Ascending aorta (tissue), 2 donors: ENCODE data around the gene FKBP1A. TPM values are rescaled to one million over a fixed set of nuclear protein-coding genes. Genes with fewer than 3 reads are reported as not detected.

Source experiments
- DNase-seq, 2 donors: peaks; one replicate each; pipeline ENCODE4 v3.0.0-alpha.2; 2019; ENCODE audit warnings: low spot score in 2 of 2
- H3K27ac ChIP-seq, 2 donors: fragments of 200-600 bp; sonication (generic); one replicate each; pipeline ENCODE4 v1.5.1; 2016 to 2017; ENCODE audit warnings: mild to moderate bottlenecking in 1 of 2
- H3K27me3 ChIP-seq: fragments of 200-600 bp; sonication (generic); one replicate; pipeline ENCODE4 v1.5.1; 2017
- H3K36me3 ChIP-seq, 2 donors: fragments of 200-600 bp; sonication (generic); one replicate each; pipeline ENCODE4 v1.5.1; 2016
- H3K4me1 ChIP-seq, 2 donors: fragments of 200-600 bp; sonication (generic); one replicate each; pipeline ENCODE4 v1.5.1; 2016 to 2017; ENCODE audit warnings: mild to moderate bottlenecking in 1 of 2
- H3K4me3 ChIP-seq, 2 donors: fragments of 200-600 bp; sonication (generic); one replicate each; pipeline ENCODE4 v1.5.1; 2016 to 2017; ENCODE audit warnings: mild to moderate bottlenecking in 1 of 2
- H3K9me3 ChIP-seq, 2 donors: fragments of 200-600 bp; sonication (generic); one replicate each; pipeline ENCODE4 v1.5.1; 2016
- intact Hi-C: fragments of 100-400 bp; cut with DNase I; formaldehyde crosslinking; loops from one replicate; pipeline ENCODE4 v1.15.1; 2023
- total RNA-seq: library from RNA; depleted of rRNA; stranded (reverse); fragments of >200 nt; gene quantifications from one replicate; pipeline ENCODE4 v1.1.0, GENCODE V29; 2016
- TF ChIP-seq, protein P1 (sequence below), 3 experiments: fragments of 200-600 bp in 2 of 3; fragments of 450-650 bp in 1 of 3; sonication (generic) in 2 of 3; IDR thresholded peaks; one replicate each; pipeline ENCODE4 v1.5.1; 2016 to 2019; ENCODE audit warnings: antibody characterized with exemption in 3 of 3, mild to moderate bottlenecking in 1 of 3, moderate library complexity in 1 of 3

FKBP1A gene
- total RNA-seq, 1 donor from 2014 or later = 202 TPM

DNA sequence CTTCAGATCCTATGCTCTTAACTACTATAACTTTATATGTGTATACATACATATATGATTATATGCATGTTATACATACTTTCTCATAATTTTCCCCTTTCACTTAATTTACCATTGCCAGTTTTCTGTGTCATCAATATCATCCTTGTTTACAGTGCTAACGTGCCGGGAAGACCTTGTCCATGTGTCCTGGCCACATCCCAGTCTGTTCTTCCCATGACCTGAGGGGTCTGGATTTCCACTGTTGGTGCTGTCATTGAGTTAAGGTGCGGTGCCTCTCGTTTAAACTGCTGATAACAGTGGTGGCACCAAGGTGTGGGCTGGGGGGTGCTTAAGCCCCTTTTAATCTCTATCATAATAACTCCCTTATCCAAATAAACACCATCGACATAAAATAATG, 55.4 kb downstream of the FKBP1A start:
- H3K36me3 ChIP-seq = peaks cover 4 to 11% of the 10 kb centered on the region in 2 donors
- peak overlapping the region in 1 of 2 donors; percentile 42 for H3K27ac ChIP-seq
- H3K4me3 ChIP-seq = peak overlapping the region in 1 of 2 donors; percentile 42
- DNase-seq = no peak
- H3K27me3 ChIP-seq = no peaks in the 10 kb centered on the region
- intact Hi-C loops = no loop called here
- no peaks in the 10 kb centered on the region for H3K9me3 ChIP-seq
- no peaks in the 10 kb centered on the region for H3K4me1 ChIP-seq
- TF ChIP-seq, protein P1, sequence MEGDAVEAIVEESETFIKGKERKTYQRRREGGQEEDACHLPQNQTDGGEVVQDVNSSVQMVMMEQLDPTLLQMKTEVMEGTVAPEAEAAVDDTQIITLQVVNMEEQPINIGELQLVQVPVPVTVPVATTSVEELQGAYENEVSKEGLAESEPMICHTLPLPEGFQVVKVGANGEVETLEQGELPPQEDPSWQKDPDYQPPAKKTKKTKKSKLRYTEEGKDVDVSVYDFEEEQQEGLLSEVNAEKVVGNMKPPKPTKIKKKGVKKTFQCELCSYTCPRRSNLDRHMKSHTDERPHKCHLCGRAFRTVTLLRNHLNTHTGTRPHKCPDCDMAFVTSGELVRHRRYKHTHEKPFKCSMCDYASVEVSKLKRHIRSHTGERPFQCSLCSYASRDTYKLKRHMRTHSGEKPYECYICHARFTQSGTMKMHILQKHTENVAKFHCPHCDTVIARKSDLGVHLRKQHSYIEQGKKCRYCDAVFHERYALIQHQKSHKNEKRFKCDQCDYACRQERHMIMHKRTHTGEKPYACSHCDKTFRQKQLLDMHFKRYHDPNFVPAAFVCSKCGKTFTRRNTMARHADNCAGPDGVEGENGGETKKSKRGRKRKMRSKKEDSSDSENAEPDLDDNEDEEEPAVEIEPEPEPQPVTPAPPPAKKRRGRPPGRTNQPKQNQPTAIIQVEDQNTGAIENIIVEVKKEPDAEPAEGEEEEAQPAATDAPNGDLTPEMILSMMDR (IDR thresholded peaks at IDR 0.05) = no peak

DNA sequence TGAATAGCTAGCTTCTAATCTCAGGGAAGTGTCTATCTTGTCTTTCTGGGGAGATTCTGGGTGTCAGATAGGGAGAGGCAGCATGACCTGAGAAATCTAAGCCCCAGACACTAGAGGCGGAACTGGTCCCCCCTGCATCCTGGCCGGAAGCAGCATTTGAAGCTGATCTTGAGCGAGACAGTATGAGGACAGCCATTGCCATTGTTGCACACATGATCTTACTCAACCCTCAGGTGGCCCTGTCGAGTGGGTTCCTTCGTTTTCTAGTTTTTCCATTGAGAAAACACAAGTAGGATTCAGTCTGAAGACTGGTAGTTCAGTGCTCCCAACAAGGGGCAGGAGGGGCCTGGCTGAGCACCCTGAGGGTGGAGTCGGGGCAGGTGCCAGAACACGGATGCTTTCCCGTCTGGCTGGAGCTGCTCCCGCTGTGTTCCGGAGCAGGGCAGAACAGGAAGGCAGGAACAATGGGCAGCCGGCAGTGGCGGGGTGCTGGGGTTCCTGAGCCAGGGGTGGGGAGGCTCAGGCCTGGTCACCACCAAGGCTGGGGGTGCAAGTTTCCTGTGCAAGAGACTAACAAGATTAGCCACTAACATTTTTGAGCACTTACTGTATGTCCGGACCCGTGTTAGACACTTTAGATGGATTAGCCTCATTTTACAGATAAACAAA, 56.0 kb downstream of the FKBP1A start:
- TF ChIP-seq, protein P1 (IDR thresholded peaks at IDR 0.05) = no peak
- no peaks in the 10 kb centered on the region for H3K4me1 ChIP-seq
- H3K9me3 ChIP-seq = no peaks in the 10 kb centered on the region
- H3K4me3 ChIP-seq = peak overlapping the region in 1 of 2 donors; percentile 42
- H3K27me3 ChIP-seq = no peaks in the 10 kb centered on the region
- peak in 1 of 2 donors; percentile 78 for DNase-seq
- intact Hi-C loops = no loop called here
- H3K36me3 ChIP-seq = peaks cover 4 to 11% of the 10 kb centered on the region in 2 donors
- peak overlapping the region; percentile 41 to 42 for H3K27ac ChIP-seq

DNA sequence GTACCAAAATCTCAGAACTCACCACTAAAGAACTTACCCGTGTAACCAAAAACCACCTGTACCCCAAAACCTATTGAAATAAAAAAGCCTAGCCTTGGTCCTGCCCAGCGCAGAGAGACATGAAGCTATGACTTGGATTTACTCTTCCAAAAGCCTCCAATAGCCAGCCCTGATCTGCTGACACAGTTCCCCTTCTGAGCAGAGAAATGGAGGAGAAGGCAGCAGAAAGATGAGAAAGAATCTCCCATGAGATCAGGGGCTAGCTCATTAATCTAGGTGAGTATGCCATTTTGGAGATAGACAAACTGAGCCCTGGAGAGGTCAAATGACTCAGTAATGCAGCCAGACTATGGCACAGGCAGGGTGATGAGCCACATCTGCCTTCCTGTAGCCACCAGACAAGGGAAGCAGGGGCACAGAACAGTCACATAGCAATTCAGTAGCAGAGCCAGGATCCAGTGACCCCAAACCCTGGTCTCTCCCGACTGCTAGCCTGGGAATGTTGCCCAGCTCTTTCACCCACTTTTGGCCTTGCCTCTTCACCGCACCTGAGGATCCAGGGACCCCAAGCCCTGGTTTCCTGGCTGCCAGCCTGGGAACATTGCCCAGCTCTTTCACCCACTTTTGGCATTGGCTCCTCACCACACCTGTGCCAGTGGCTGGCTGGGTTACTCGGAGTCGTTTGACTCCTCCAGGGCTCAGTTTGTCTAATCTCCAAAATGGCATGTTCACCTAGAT, 56.7 kb downstream of the FKBP1A start:
- peak overlapping the region; percentile 41 to 42 for H3K27ac ChIP-seq
- H3K27me3 ChIP-seq = no peaks in the 10 kb centered on the region
- TF ChIP-seq, protein P1 (IDR thresholded peaks at IDR 0.05) = no peak
- H3K36me3 ChIP-seq = peaks cover 4 to 11% of the 10 kb centered on the region in 2 donors
- intact Hi-C loops = no loop called here
- DNase-seq = no peak
- H3K4me1 ChIP-seq = no peaks in the 10 kb centered on the region
- H3K9me3 ChIP-seq = no peaks in the 10 kb centered on the region
- H3K4me3 ChIP-seq = no peak overlapping the region

DNA sequence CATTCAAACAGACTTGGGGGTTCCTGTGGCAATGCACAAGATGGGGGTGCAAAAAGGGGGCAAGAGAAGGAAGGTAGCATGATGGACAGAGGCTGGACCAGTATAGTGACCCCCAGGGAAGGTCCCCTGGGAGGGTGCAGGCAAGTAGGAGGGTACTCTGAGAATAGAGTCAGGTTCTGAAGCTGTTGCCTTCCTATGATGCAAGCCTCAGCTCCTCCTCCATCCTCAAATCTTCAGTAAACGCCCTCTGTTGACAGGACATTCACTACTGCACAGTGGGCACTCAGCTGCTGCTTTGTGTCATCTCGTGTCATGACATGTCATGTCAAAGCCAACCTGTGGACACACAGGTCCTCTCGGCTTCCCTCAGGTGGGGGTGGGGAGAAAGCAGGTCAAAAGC, 58.1 kb downstream of the FKBP1A start:
- Histone ChIP-seq H3K9me3 (no peaks in the 10 kb centered on the region), H3K27ac (no peak overlapping the region), H3K27me3 (no peaks in the 10 kb centered on the region), H3K4me3 (no peak overlapping the region), H3K36me3 (peaks cover 4 to 11% of the 10 kb centered on the region in 2 donors), H3K4me1 (no peaks in the 10 kb centered on the region)
- no peak for DNase-seq
- TF ChIP-seq, protein P1 (IDR thresholded peaks at IDR 0.05) = no peak
- intact Hi-C loops = no loop called here

DNA sequence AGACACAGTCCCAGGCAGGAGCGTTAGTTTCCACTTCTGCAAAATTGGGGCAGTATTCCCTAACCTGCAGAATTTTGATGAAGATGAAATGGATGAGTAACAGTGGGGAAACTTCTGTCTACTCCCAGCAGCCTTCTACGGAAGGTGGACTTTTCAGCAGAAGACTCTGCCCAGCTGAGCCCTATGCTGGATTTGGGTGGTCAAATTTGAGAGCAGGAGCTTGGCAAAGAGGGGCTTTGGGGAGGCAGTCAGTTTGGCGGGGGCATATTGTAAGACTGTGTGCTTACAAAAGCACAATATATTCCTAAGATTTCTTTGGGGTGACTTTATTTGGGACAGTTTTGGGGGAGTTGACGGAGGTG, 58.5 kb downstream of the FKBP1A start:
- TF ChIP-seq, protein P1 (IDR thresholded peaks at IDR 0.05) = no peak
- Histone ChIP-seq H3K9me3 (no peaks in the 10 kb centered on the region), H3K4me3 (no peak overlapping the region), H3K27ac (no peak overlapping the region), H3K27me3 (no peaks in the 10 kb centered on the region), H3K4me1 (no peaks in the 10 kb centered on the region), H3K36me3 (peaks cover 4 to 11% of the 10 kb centered on the region in 2 donors)
- no peak for DNase-seq
- intact Hi-C loops = no loop called here
